Measurements from ENCODE around the gene GTF3C2. TPM values are rescaled to one million over a fixed set of nuclear protein-coding genes. Genes with fewer than 3 reads are reported as not detected.

The GTF3C2 gene
- total and polyA plus RNA-seq, 2 of the 13 experiments (the other 11 are each of a cell fraction or from before 2014, with no cell fraction given), result 77.5 to 130 TPM

- no peak for TF ChIP-seq ATF4 (CRISPR knock-in tag; IDR thresholded peaks at IDR 0.05)
- TF ChIP-seq SUZ12 (IDR thresholded peaks at IDR 0.05; ENCODE audit: low read depth, low read length), result no peak
- no peak for TF ChIP-seq TFDP1 (CRISPR knock-in tag; IDR thresholded peaks at IDR 0.05; ENCODE audit: borderline replicate concordance)
- no peak for TF ChIP-seq ZNF7 (CRISPR knock-in tag; IDR thresholded peaks at IDR 0.05)
- no peak for TF ChIP-seq ZNF33B (CRISPR knock-in tag; IDR thresholded peaks at IDR 0.05)
- TF ChIP-seq ZFY (CRISPR knock-in tag; IDR thresholded peaks at IDR 0.05), result no peak
- no peak; the same call in 1 of the 2 replicates for TF ChIP-seq HOXA3 (CRISPR knock-in tag; IDR thresholded peaks at IDR 0.05)
- TF ChIP-seq AHDC1 (CRISPR knock-in tag; IDR thresholded peaks at IDR 0.05; ENCODE audit: borderline replicate concordance), result no peak
- TF ChIP-seq ZNF687 (CRISPR knock-in tag; IDR thresholded peaks at IDR 0.05), result peak; percentile 80
- TF ChIP-seq ZNF839 (CRISPR knock-in tag; IDR thresholded peaks at IDR 0.05; ENCODE audit: borderline replicate concordance), result peak; percentile 17; the same call in 1 of the 2 replicates
- TF ChIP-seq CBX5 (CRISPR knock-in tag; IDR thresholded peaks at IDR 0.05; ENCODE audit: borderline replicate concordance), result no peak
- TF ChIP-seq DZIP1 (CRISPR knock-in tag; IDR thresholded peaks at IDR 0.05), result no peak
- TF ChIP-seq SYNCRIP (IDR thresholded peaks at IDR 0.05; ENCODE audit: insufficient read depth, low read depth, low read length), result no peak
Measured at GRCh38 chr2:27379836-27380625, 23.5 kb upstream of the GTF3C2 start (continued).
